GM23338 (cell line): ENCODE measurements around the gene KEL. TPM values are rescaled to one million over a fixed set of nuclear protein-coding genes. Genes with fewer than 3 reads are reported as not detected.

Experiments
- ATAC-seq: fragments of 200-7000 bp; cut with Tn5 transposase; 3 replicates; pipeline ENCODE4 v1.9.1; 2020
- DNase-seq: peaks from one replicate; pipeline ENCODE4 v3.0.0-alpha.2; 2015; ENCODE audit warnings: low spot score
- H2AFZ ChIP-seq: fragments of 200-600 bp; sonication (generic); 2 replicates; pipeline ENCODE4 v1.8.0; 2016; ENCODE audit warnings: antibody characterized with exemption, mild to moderate bottlenecking, moderate library complexity
- H3F3A ChIP-seq: fragments of 200-600 bp; sonication (generic); replicated peaks from 2 replicates; pipeline ENCODE4 v1.8.0; 2017; ENCODE audit warnings: antibody characterized with exemption, mixed run types, low read depth
- H3K27ac ChIP-seq: fragments of 200-600 bp; sonication (generic); 2 replicates; pipeline ENCODE4 v1.6.1; 2016; ENCODE audit warnings: low read depth
- H3K27me3 ChIP-seq: fragments of 200-600 bp; sonication (generic); 2 replicates; pipeline ENCODE4 v1.8.0; 2016; ENCODE audit warnings: mild to moderate bottlenecking, mixed run types, moderate library complexity; ENCODE audit not compliant: insufficient read depth
- H3K36me3 ChIP-seq: fragments of 200-600 bp; sonication (generic); 2 replicates; pipeline ENCODE4 v1.8.0; 2016; ENCODE audit warnings: mild to moderate bottlenecking; ENCODE audit not compliant: insufficient read depth
- H3K4me1 ChIP-seq: fragments of 200-600 bp; sonication (generic); 2 replicates; pipeline ENCODE4 v1.8.0; 2016; ENCODE audit warnings: mild to moderate bottlenecking, moderate library complexity; ENCODE audit not compliant: insufficient read depth
- H3K4me2 ChIP-seq: fragments of 200-600 bp; sonication (generic); 2 replicates; pipeline ENCODE4 v1.7.1; 2017; ENCODE audit warnings: mixed run types
- H3K4me3 ChIP-seq: fragments of 200-600 bp; sonication (generic); 2 replicates; pipeline ENCODE4 v1.6.1; 2016; ENCODE audit warnings: mixed run types
- H3K79me2 ChIP-seq: fragments of 200-600 bp; sonication (generic); replicated peaks from 2 replicates; pipeline ENCODE4 v1.8.0; 2017; ENCODE audit warnings: mild to moderate bottlenecking; ENCODE audit not compliant: insufficient read depth
- H3K9me2 ChIP-seq: fragments of 200-600 bp; sonication (generic); 2 replicates; pipeline ENCODE4 v1.8.0; 2017; ENCODE audit not compliant: insufficient read depth
- H4K20me1 ChIP-seq: fragments of 200-600 bp; sonication (generic); replicated peaks from 2 replicates; pipeline ENCODE4 v1.8.0; 2017; ENCODE audit warnings: mild to moderate bottlenecking; ENCODE audit not compliant: insufficient read depth
- H3K27ac Mint-ChIP-seq: 2 replicates; pipeline ENCODE4 v1.8.0; 2020; ENCODE audit warnings: inconsistent platforms, mild to moderate bottlenecking, moderate library complexity, mixed read lengths
- H3K27me3 Mint-ChIP-seq: 3 replicates; pipeline ENCODE4 v1.8.0; 2022; ENCODE audit warnings: low read depth, mild to moderate bottlenecking, moderate library complexity, mixed read lengths, inconsistent platforms; ENCODE audit not compliant: insufficient read depth, poor library complexity
- H3K36me3 Mint-ChIP-seq: 3 replicates; pipeline ENCODE4 v1.8.0; 2021; ENCODE audit warnings: low read depth, mild to moderate bottlenecking, inconsistent platforms, moderate library complexity, mixed read lengths
- H3K4me1 Mint-ChIP-seq: 3 replicates; pipeline ENCODE4 v1.8.0; 2020; ENCODE audit warnings: mild to moderate bottlenecking, inconsistent platforms, mixed read lengths
- H3K4me3 Mint-ChIP-seq: 3 replicates; pipeline ENCODE4 v1.8.0; 2021; ENCODE audit warnings: moderate library complexity, mild to moderate bottlenecking, inconsistent platforms, mixed read lengths
- H3K9me3 Mint-ChIP-seq: 3 replicates; pipeline ENCODE4 v1.8.0; 2020; ENCODE audit warnings: moderate library complexity, mild to moderate bottlenecking, inconsistent platforms, mixed read lengths
- CREB1 ChIP-seq: fragments of 250-450 bp; sonication (Bioruptor Pico); IDR thresholded peaks from 2 replicates; pipeline ENCODE4 v1.5.0; 2020; ENCODE audit warnings: low read depth, mild to moderate bottlenecking, moderate library complexity
- EZH2 ChIP-seq: fragments of 200-600 bp; sonication (generic); IDR thresholded peaks from one replicate; pipeline ENCODE4 v1.8.0; 2017; ENCODE audit warnings: antibody characterized with exemption, mild to moderate bottlenecking, low read depth; ENCODE audit not compliant: unreplicated experiment
- EZH2phosphoT487 ChIP-seq: fragments of 200-600 bp; sonication (generic); IDR thresholded peaks from one replicate; pipeline ENCODE4 v1.8.1; 2018; ENCODE audit warnings: antibody characterized with exemption; ENCODE audit not compliant: unreplicated experiment
- JUNB ChIP-seq: IDR thresholded peaks from one replicate; pipeline ENCODE4 v1.6.1; 2016; ENCODE audit warnings: antibody characterized with exemption; ENCODE audit not compliant: unreplicated experiment
- NANOG ChIP-seq: IDR thresholded peaks from 2 replicates; pipeline ENCODE4 v1.6.1; 2016; ENCODE audit warnings: antibody characterized with exemption, borderline replicate concordance
- POLR2AphosphoS5 ChIP-seq: IDR thresholded peaks from 2 replicates; pipeline ENCODE4 v1.6.1; 2016; ENCODE audit warnings: antibody characterized with exemption, low read depth
- STAT1 ChIP-seq: IDR thresholded peaks from one replicate; pipeline ENCODE4 v1.6.1; 2016; ENCODE audit warnings: antibody characterized with exemption; ENCODE audit not compliant: unreplicated experiment
- ZNF114 ChIP-seq: fragments of 250-450 bp; sonication (Bioruptor Pico); IDR thresholded peaks from 2 replicates; pipeline ENCODE4 v1.5.0; 2020; ENCODE audit warnings: mild to moderate bottlenecking, moderate library complexity
- ZNF331 ChIP-seq: fragments of 250-450 bp; sonication (Bioruptor Pico); IDR thresholded peaks from 2 replicates; pipeline ENCODE4 v1.5.0; 2020; ENCODE audit warnings: low read depth, mild to moderate bottlenecking, moderate library complexity
- polyA plus RNA-seq: library from polyadenylated mRNA; unstranded; fragments of >200 nt; fragmentation: Nextera tagmentation; extraction: Ambion mirVana; gene quantifications from 2 replicates; pipeline ENCODE4 v1.2.1, GENCODE V29; 2016
- total RNA-seq: library from RNA; depleted of rRNA; stranded (reverse); fragments of >200 nt; shearing (Covaris generic); gene quantifications from 2 replicates; pipeline ENCODE4 v1.2.3, GENCODE V29; 2014
- TF ChIP-seq, protein P1 (sequence below), 2 experiments: fragments of 200-600 bp in 1 of 2; sonication (generic) in 1 of 2; conservative IDR thresholded peaks; 2 replicates each; pipeline versions ENCODE4 v1.5.1 to v1.6.1; 2016 to 2017; ENCODE audit warnings: antibody characterized with exemption in 2 of 2, low read depth in 2 of 2, mild to moderate bottlenecking in 2 of 2, moderate library complexity in 1 of 2
- TF ChIP-seq, protein P2 (sequence below): IDR thresholded peaks from 2 replicates; pipeline ENCODE4 v1.6.1; 2016; ENCODE audit warnings: antibody characterized with exemption
- TF ChIP-seq, protein P3 (sequence below): IDR thresholded peaks from one replicate; pipeline ENCODE4 v1.6.1; 2018; ENCODE audit warnings: antibody characterized with exemption; ENCODE audit not compliant: unreplicated experiment
- TF ChIP-seq, protein P4 (sequence below): fragments of 250-450 bp; sonication (Bioruptor Pico); IDR thresholded peaks from 2 replicates; pipeline ENCODE4 v1.5.0; 2020; ENCODE audit warnings: mild to moderate bottlenecking, moderate library complexity

The KEL gene
- total and polyA plus RNA-seq, 2 experiments from 2014 or later: 1.2 to 3.6 TPM

DNA sequence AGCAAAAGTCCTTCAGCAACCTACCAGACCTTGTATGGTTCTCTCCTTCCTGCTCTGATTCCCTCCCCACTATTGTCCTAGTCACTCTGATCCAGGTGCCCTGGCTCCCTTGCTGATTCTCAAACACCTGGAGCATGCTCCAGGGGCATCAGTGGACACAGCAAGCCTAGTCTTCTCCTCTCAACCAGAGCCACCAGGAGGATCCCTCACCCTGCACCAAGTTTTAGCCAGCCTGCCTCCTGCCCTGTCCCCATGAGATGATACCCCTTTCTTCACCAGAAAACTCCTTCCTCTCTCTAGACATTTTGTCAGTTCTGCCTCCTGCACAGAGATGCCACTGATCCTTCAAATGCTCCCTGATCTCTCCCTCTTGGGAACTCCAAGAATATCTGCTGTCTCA is 11.9 kb downstream of the KEL start:
- Histone ChIP-seq H3F3A (no peaks in the 10 kb centered on the region), H2AFZ (no peak overlapping the region), H3K79me2 (no peaks in the 10 kb centered on the region), H3K9me2 (no peaks in the 10 kb centered on the region), H3K27me3 (no peaks in the 10 kb centered on the region), H3K4me3 (no peak overlapping the region), H3K27ac (no peak overlapping the region), H3K4me1 (no peaks in the 10 kb centered on the region), H3K4me2 (no peak overlapping the region), H4K20me1 (no peaks in the 10 kb centered on the region), H3K36me3 (no peaks in the 10 kb centered on the region; the same call in 1 of the 2 replicates)
- Mint-ChIP-seq H3K4me3 (no peak overlapping the region), H3K9me3 (peaks cover 18% of the 10 kb centered on the region), H3K27me3 (peaks cover 6% of the 10 kb centered on the region), H3K27ac (no peak overlapping the region), H3K36me3 (peaks cover 16% of the 10 kb centered on the region), H3K4me1 (no peaks in the 10 kb centered on the region)
- DNase-seq (no peak), ATAC-seq (no peak)
- TF ChIP-seq NANOG (no peak), ZNF331 (CRISPR knock-in tag) (no peak), STAT1 (no peak), EZH2phosphoT487 (no peak), POLR2AphosphoS5 (no peak), ZNF114 (CRISPR knock-in tag) (no peak), EZH2 (no peak), CREB1 (CRISPR knock-in tag) (no peak), JUNB (no peak)
- TF ChIP-seq, protein P1, sequence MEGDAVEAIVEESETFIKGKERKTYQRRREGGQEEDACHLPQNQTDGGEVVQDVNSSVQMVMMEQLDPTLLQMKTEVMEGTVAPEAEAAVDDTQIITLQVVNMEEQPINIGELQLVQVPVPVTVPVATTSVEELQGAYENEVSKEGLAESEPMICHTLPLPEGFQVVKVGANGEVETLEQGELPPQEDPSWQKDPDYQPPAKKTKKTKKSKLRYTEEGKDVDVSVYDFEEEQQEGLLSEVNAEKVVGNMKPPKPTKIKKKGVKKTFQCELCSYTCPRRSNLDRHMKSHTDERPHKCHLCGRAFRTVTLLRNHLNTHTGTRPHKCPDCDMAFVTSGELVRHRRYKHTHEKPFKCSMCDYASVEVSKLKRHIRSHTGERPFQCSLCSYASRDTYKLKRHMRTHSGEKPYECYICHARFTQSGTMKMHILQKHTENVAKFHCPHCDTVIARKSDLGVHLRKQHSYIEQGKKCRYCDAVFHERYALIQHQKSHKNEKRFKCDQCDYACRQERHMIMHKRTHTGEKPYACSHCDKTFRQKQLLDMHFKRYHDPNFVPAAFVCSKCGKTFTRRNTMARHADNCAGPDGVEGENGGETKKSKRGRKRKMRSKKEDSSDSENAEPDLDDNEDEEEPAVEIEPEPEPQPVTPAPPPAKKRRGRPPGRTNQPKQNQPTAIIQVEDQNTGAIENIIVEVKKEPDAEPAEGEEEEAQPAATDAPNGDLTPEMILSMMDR (conservative IDR thresholded peaks at IDR 0.05; ENCODE audit: low read depth in 2 of 2): no peak
- TF ChIP-seq, protein P2, sequence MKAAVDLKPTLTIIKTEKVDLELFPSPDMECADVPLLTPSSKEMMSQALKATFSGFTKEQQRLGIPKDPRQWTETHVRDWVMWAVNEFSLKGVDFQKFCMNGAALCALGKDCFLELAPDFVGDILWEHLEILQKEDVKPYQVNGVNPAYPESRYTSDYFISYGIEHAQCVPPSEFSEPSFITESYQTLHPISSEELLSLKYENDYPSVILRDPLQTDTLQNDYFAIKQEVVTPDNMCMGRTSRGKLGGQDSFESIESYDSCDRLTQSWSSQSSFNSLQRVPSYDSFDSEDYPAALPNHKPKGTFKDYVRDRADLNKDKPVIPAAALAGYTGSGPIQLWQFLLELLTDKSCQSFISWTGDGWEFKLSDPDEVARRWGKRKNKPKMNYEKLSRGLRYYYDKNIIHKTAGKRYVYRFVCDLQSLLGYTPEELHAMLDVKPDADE: no peak
- TF ChIP-seq, protein P3, sequence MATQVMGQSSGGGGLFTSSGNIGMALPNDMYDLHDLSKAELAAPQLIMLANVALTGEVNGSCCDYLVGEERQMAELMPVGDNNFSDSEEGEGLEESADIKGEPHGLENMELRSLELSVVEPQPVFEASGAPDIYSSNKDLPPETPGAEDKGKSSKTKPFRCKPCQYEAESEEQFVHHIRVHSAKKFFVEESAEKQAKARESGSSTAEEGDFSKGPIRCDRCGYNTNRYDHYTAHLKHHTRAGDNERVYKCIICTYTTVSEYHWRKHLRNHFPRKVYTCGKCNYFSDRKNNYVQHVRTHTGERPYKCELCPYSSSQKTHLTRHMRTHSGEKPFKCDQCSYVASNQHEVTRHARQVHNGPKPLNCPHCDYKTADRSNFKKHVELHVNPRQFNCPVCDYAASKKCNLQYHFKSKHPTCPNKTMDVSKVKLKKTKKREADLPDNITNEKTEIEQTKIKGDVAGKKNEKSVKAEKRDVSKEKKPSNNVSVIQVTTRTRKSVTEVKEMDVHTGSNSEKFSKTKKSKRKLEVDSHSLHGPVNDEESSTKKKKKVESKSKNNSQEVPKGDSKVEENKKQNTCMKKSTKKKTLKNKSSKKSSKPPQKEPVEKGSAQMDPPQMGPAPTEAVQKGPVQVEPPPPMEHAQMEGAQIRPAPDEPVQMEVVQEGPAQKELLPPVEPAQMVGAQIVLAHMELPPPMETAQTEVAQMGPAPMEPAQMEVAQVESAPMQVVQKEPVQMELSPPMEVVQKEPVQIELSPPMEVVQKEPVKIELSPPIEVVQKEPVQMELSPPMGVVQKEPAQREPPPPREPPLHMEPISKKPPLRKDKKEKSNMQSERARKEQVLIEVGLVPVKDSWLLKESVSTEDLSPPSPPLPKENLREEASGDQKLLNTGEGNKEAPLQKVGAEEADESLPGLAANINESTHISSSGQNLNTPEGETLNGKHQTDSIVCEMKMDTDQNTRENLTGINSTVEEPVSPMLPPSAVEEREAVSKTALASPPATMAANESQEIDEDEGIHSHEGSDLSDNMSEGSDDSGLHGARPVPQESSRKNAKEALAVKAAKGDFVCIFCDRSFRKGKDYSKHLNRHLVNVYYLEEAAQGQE: no peak
- TF ChIP-seq, protein P4, sequence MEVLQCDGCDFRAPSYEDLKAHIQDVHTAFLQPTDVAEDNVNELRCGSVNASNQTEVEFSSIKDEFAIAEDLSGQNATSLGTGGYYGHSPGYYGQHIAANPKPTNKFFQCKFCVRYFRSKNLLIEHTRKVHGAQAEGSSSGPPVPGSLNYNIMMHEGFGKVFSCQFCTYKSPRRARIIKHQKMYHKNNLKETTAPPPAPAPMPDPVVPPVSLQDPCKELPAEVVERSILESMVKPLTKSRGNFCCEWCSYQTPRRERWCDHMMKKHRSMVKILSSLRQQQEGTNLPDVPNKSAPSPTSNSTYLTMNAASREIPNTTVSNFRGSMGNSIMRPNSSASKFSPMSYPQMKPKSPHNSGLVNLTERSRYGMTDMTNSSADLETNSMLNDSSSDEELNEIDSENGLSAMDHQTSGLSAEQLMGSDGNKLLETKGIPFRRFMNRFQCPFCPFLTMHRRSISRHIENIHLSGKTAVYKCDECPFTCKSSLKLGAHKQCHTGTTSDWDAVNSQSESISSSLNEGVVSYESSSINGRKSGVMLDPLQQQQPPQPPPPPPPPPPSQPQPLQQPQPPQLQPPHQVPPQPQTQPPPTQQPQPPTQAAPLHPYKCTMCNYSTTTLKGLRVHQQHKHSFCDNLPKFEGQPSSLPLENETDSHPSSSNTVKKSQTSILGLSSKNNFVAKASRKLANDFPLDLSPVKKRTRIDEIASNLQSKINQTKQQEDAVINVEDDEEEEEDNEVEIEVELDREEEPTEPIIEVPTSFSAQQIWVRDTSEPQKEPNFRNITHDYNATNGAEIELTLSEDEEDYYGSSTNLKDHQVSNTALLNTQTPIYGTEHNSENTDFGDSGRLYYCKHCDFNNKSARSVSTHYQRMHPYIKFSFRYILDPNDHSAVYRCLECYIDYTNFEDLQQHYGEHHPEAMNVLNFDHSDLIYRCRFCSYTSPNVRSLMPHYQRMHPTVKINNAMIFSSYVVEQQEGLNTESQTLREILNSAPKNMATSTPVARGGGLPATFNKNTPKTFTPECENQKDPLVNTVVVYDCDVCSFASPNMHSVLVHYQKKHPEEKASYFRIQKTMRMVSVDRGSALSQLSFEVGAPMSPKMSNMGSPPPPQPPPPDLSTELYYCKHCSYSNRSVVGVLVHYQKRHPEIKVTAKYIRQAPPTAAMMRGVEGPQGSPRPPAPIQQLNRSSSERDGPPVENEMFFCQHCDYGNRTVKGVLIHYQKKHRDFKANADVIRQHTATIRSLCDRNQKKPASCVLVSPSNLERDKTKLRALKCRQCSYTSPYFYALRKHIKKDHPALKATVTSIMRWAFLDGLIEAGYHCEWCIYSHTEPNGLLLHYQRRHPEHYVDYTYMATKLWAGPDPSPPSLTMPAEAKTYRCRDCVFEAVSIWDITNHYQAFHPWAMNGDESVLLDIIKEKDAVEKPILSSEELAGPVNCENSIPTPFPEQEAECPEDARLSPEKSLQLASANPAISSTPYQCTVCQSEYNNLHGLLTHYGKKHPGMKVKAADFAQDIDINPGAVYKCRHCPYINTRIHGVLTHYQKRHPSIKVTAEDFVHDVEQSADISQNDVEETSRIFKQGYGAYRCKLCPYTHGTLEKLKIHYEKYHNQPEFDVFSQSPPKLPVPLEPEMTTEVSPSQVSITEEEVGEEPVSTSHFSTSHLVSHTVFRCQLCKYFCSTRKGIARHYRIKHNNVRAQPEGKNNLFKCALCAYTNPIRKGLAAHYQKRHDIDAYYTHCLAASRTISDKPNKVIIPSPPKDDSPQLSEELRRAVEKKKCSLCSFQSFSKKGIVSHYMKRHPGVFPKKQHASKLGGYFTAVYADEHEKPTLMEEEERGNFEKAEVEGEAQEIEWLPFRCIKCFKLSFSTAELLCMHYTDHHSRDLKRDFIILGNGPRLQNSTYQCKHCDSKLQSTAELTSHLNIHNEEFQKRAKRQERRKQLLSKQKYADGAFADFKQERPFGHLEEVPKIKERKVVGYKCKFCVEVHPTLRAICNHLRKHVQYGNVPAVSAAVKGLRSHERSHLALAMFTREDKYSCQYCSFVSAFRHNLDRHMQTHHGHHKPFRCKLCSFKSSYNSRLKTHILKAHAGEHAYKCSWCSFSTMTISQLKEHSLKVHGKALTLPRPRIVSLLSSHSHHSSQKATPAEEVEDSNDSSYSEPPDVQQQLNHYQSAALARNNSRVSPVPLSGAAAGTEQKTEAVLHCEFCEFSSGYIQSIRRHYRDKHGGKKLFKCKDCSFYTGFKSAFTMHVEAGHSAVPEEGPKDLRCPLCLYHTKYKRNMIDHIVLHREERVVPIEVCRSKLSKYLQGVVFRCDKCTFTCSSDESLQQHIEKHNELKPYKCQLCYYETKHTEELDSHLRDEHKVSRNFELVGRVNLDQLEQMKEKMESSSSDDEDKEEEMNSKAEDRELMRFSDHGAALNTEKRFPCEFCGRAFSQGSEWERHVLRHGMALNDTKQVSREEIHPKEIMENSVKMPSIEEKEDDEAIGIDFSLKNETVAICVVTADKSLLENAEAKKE: no peak
